Muscle of leg (tissue), 16 donors: ENCODE measurements around the gene TP53INP2. TPM values are rescaled to one million over a fixed set of nuclear protein-coding genes. Genes with fewer than 3 reads are reported as not detected.
A peak's percentile ranks its signal among the peaks of the same experiment; 100 is the strongest.
"Not testable (repeated sequence)": the region's sequence is repeated elsewhere in the genome, so short reads cannot be mapped to it uniquely, and the experiment has no call there.

Experiments
- DNase-seq: peaks from one replicate; pipeline ENCODE4 v3.0.0; 2013
- H3K27ac ChIP-seq: one replicate; pipeline ENCODE4 v1.5.1; 2013; ENCODE audit warnings: mild to moderate bottlenecking, low read length, control low read depth
- H3K27me3 ChIP-seq: one replicate; pipeline ENCODE4 v1.6.1; 2013; ENCODE audit warnings: low read length; ENCODE audit not compliant: control insufficient read depth, insufficient read depth
- H3K36me3 ChIP-seq: one replicate; pipeline ENCODE4 v1.6.1; 2013; ENCODE audit warnings: low read length; ENCODE audit not compliant: control insufficient read depth, insufficient read depth
- H3K4me1 ChIP-seq: one replicate; pipeline ENCODE4 v1.6.1; 2013; ENCODE audit warnings: low read length; ENCODE audit not compliant: control insufficient read depth, insufficient read depth
- H3K4me3 ChIP-seq: one replicate; pipeline ENCODE4 v1.5.1; 2013; ENCODE audit warnings: low read length, control low read depth
- H3K9me3 ChIP-seq: replicated peaks from 2 replicates; pipeline ENCODE4 v1.6.1; 2013; ENCODE audit warnings: low read depth, low read length; ENCODE audit not compliant: control insufficient read depth
- WGBS: methylation state at CpG from one replicate; pipeline ENCODE4 v1.1.5; 2013; ENCODE audit warnings: missing lambda C conversion rate; ENCODE audit not compliant: insufficient coverage; 5-methylcytosine and 5-hydroxymethylcytosine counted together
- long read RNA-seq, 11 donors: transcript quantifications; one replicate each; lab custom pipeline, GENCODE V29; 2026
- polyA plus RNA-seq, 8 donors: library from polyadenylated mRNA; unstranded; fragments of 120-200 nt; gene quantifications; one replicate each; pipeline versions ENCODE4 v1.2.1 to v1.2.3, GENCODE V29; 2013; ENCODE audit warnings: inconsistent platforms in 1 of 8, low replicate concordance in 1 of 8; ENCODE audit not compliant: insufficient read length in 8 of 8, insufficient read depth in 1 of 8
- total RNA-seq: library from RNA; stranded (reverse); fragments of 120-200 nt; gene quantifications from one replicate; pipeline ENCODE4 v1.2.4, GENCODE V29; 2013

TP53INP2 gene
- total RNA-seq (2.4 TPM), polyA plus RNA-seq (10 to 100 TPM in 3 of 8 donors, 1 to 10 TPM in 5; 8.3 to 12.4 (median 9.9) TPM)
- long read RNA-seq, donor 1, result 0 reads
- long read RNA-seq, donor 2, result 0 reads
- long read RNA-seq, donor 3, full-length matches to known transcripts, result 1 of 1 reads
- long read RNA-seq, donor 3, partial matches to known transcripts, result 0 of 1 reads
- long read RNA-seq, donor 3, other reads (novel, unspliced or antisense), result 0 of 1 reads
- long read RNA-seq, donor 4, full-length matches to known transcripts, result 1 of 1 reads
- long read RNA-seq, donor 4, partial matches to known transcripts, result 0 of 1 reads
- long read RNA-seq, donor 4, other reads (novel, unspliced or antisense), result 0 of 1 reads
- long read RNA-seq, donor 5, partial matches to known transcripts, result 41 of 48 reads
- long read RNA-seq, donor 5, other reads (novel, unspliced or antisense), result 7 of 48 reads
- long read RNA-seq, donor 6, result 0 reads
- long read RNA-seq, donor 7, result 0 reads
- long read RNA-seq, donor 8, full-length matches to known transcripts, result 1 of 1 reads
- long read RNA-seq, donor 8, partial matches to known transcripts, result 0 of 1 reads
- long read RNA-seq, donor 8, other reads (novel, unspliced or antisense), result 0 of 1 reads
- long read RNA-seq, donor 9, result 0 reads
- long read RNA-seq, donor 10, partial matches to known transcripts, result 14 of 14 reads
- long read RNA-seq, donor 10, other reads (novel, unspliced or antisense), result 0 of 14 reads
- long read RNA-seq, donor 11, full-length matches to known transcripts, result 1 of 1 reads
- long read RNA-seq, donor 11, partial matches to known transcripts, result 0 of 1 reads
- long read RNA-seq, donor 11, other reads (novel, unspliced or antisense), result 0 of 1 reads

- peak within 1 kb of the TSS; percentile 86 for H3K27ac ChIP-seq
- peak; percentile 93 for DNase-seq
- under 1% methylated on average over 69 of the region's 82 CpGs for WGBS
- peaks cover 21% of the 10 kb centered on the region for H3K27me3 ChIP-seq
- H3K4me3 ChIP-seq, result peak within 1 kb of the TSS; percentile 59
- H3K9me3 ChIP-seq, result no peaks in the 10 kb centered on the region
- H3K4me1 ChIP-seq, result peaks cover 27% of the 10 kb centered on the region
- H3K36me3 ChIP-seq, result no peaks in the 10 kb centered on the region
Measured at GRCh38 chr20:34704177-34705007, at the start of gene TP53INP2. Gene TP53INP2 (plus strand): TSS chr20:34704344. CDS start chr20:34708740, 4,396 bp downstream.

- over 99% methylated on average over 17 of the region's 31 CpGs for WGBS
- not testable (repeated sequence) for H3K4me3 ChIP-seq
Measured at GRCh38 chr20:34658654-34659053, 45.5 kb upstream of the TP53INP2 start.

GRCh38 chr20:34661811-34662210 is 42.3 kb upstream of the TP53INP2 start:
- not testable (repeated sequence) for H3K4me3 ChIP-seq, H3K27ac ChIP-seq, H3K36me3 ChIP-seq, H3K27me3 ChIP-seq, H3K4me1 ChIP-seq, DNase-seq, H3K9me3 ChIP-seq
- 100% methylated on average over 2 of the region's 5 CpGs for WGBS

More at GRCh38 chr20:34658654-34659053, 45.5 kb upstream of the TP53INP2 start:
- not testable (repeated sequence) for H3K27ac ChIP-seq, H3K9me3 ChIP-seq, H3K4me1 ChIP-seq, DNase-seq, H3K27me3 ChIP-seq, H3K36me3 ChIP-seq

- Histone ChIP-seq H3K27ac (no peak overlapping the region), H3K4me3 (no peak overlapping the region), H3K4me1 (no peaks in the 10 kb centered on the region), H3K9me3 (no peaks in the 10 kb centered on the region), H3K36me3 (no peaks in the 10 kb centered on the region), H3K27me3 (no peaks in the 10 kb centered on the region)
- 80% methylated on average over 1 of the region's 5 CpGs for WGBS
- DNase-seq, result no peak
Measured at GRCh38 chr20:34663213-34663943, 40.8 kb upstream of the TP53INP2 start.

- H3K27me3 ChIP-seq, DNase-seq, H3K4me1 ChIP-seq, H3K36me3 ChIP-seq, H3K4me3 ChIP-seq, H3K9me3 ChIP-seq, H3K27ac ChIP-seq: not testable (repeated sequence)
- WGBS, result 100% methylated on average over 1 of the region's 7 CpGs
Measured at GRCh38 chr20:34664751-34665150, 39.4 kb upstream of the TP53INP2 start.

GRCh38 chr20:34669094-34669493 is 35.0 kb upstream of the TP53INP2 start:
- Histone ChIP-seq H3K9me3 (peaks cover 2% of the 10 kb centered on the region), H3K27me3 (no peaks in the 10 kb centered on the region), H3K36me3 (no peaks in the 10 kb centered on the region), H3K4me3 (no peak overlapping the region), H3K27ac (no peak overlapping the region), H3K4me1 (no peaks in the 10 kb centered on the region)
- no CpG with 5 or more reads among the region's 1 CpG for WGBS
- no peak for DNase-seq

GRCh38 chr20:34673412-34673811 is 30.7 kb upstream of the TP53INP2 start:
- DNase-seq, result no peak
- H3K36me3 ChIP-seq, result no peaks in the 10 kb centered on the region
- no peak overlapping the region for H3K27ac ChIP-seq
- no peaks in the 10 kb centered on the region for H3K27me3 ChIP-seq
- peaks cover 2% of the 10 kb centered on the region for H3K9me3 ChIP-seq
- H3K4me3 ChIP-seq, result no peak overlapping the region
- 94% methylated on average over 5 of the region's 5 CpGs for WGBS
- peaks cover 7% of the 10 kb centered on the region for H3K4me1 ChIP-seq

GRCh38 chr20:34675561-34675960 is 28.6 kb upstream of the TP53INP2 start:
- H3K27ac ChIP-seq, result no peak overlapping the region
- H3K36me3 ChIP-seq, result no peaks in the 10 kb centered on the region
- DNase-seq, result no peak
- no peaks in the 10 kb centered on the region for H3K9me3 ChIP-seq
- peaks cover 7% of the 10 kb centered on the region for H3K4me1 ChIP-seq
- no peak overlapping the region for H3K4me3 ChIP-seq
- no peaks in the 10 kb centered on the region for H3K27me3 ChIP-seq
- WGBS, result 19% methylated on average over 3 of the region's 3 CpGs

GRCh38 chr20:34675993-34676641 is 28.0 kb upstream of the TP53INP2 start:
- no peaks in the 10 kb centered on the region for H3K9me3 ChIP-seq
- no peaks in the 10 kb centered on the region for H3K36me3 ChIP-seq
- no peak for DNase-seq
- 0% methylated on average over 8 of the region's 14 CpGs for WGBS
- H3K27ac ChIP-seq, result peak overlapping the region; percentile 92
- peak overlapping the region; percentile 74 for H3K4me3 ChIP-seq
- no peaks in the 10 kb centered on the region for H3K27me3 ChIP-seq
- H3K4me1 ChIP-seq, result peaks cover 7% of the 10 kb centered on the region
